GOT3 (cell line): Measurements from ENCODE around the gene LYSMD2.

ENCODE experiments used
- DNase-seq: peaks from one replicate; lab custom pipeline; 2025; ENCODE audit warnings: mixed read lengths; lab: John Stamatoyannopoulos, UW

Gene LYSMD2

GRCh38 chr15:51718746-51719145 is 18.7 kb downstream of the LYSMD2 start:
- DNase-seq = no peak

GRCh38 chr15:51718219-51718618 is 19.2 kb downstream of the LYSMD2 start:
- DNase-seq = no peak

GRCh38 chr15:51714911-51715310 is 22.5 kb downstream of the LYSMD2 start:
- DNase-seq = no peak

GRCh38 chr15:51714162-51714561 is 23.3 kb downstream of the LYSMD2 start:
- DNase-seq = no peak

- DNase-seq = no peak
These were observed 28.4 kb downstream of the LYSMD2 start for GRCh38 chr15:51709031-51709430.

- DNase-seq = no peak
These were observed 29.4 kb downstream of the LYSMD2 start for GRCh38 chr15:51708013-51708412.

GRCh38 chr15:51706926-51707608 is 30.4 kb downstream of the LYSMD2 start:
- no peak for DNase-seq

- DNase-seq = no peak
These were observed 31.2 kb downstream of the LYSMD2 start for GRCh38 chr15:51706291-51706690.

GRCh38 chr15:51702710-51703109 is 34.7 kb downstream of the LYSMD2 start:
- no peak for DNase-seq

- DNase-seq = no peak
These were observed 38.1 kb downstream of the LYSMD2 start for GRCh38 chr15:51699373-51699772.

- DNase-seq = no peak
These were observed 40.3 kb downstream of the LYSMD2 start for GRCh38 chr15:51697163-51697562.

- DNase-seq = no peak
These were observed 40.9 kb downstream of the LYSMD2 start for GRCh38 chr15:51696566-51696965.

- DNase-seq = no peak
These were observed 45.3 kb downstream of the LYSMD2 start for GRCh38 chr15:51692154-51692553.

GRCh38 chr15:51688863-51689262 is 48.6 kb downstream of the LYSMD2 start:
- DNase-seq = no peak

GRCh38 chr15:51687565-51687964 is 49.9 kb downstream of the LYSMD2 start:
- DNase-seq = no peak

GRCh38 chr15:51681303-51681963 is 56.0 kb downstream of the LYSMD2 start, which contains the start of gene SCG3:
TSS of gene SCG3 (plus strand) at chr15:51681503. CDS start at chr15:51681756, 253 bp downstream.
- DNase-seq = no peak

GRCh38 chr15:51680321-51680720 is 57.1 kb downstream of the LYSMD2 start:
- DNase-seq = no peak

GRCh38 chr15:51678096-51678495 is 59.4 kb downstream of the LYSMD2 start:
- no peak for DNase-seq

GRCh38 chr15:51677452-51677851 is 60.0 kb downstream of the LYSMD2 start:
- no peak for DNase-seq

- DNase-seq = no peak
These were observed 60.4 kb downstream of the LYSMD2 start for GRCh38 chr15:51677021-51677420.

GRCh38 chr15:51675234-51675633 is 62.2 kb downstream of the LYSMD2 start:
- no peak for DNase-seq
